HG02973 (cell line): Measurements from ENCODE around the gene CFI.
"Not testable (repeated sequence)": the region's sequence is repeated elsewhere in the genome, so short reads cannot be mapped to it uniquely, and the experiment has no call there.

ENCODE experiments used
- ATAC-seq: cut with Tn5 transposase; IDR thresholded peaks from one replicate; pipeline ENCODE4 v1.9.1; 2021; ENCODE audit warnings: moderate library complexity; ENCODE audit not compliant: unreplicated experiment

Gene CFI

GRCh38 chr4:109801099-109801789, 555 bp downstream of the CFI start:
- ATAC-seq = no peak

- ATAC-seq = no peak
Observed at GRCh38 chr4:109798866-109799265, 2.9 kb downstream of the CFI start.

GRCh38 chr4:109795059-109795458, 6.7 kb downstream of the CFI start:
- ATAC-seq = no peak

- ATAC-seq = no peak
Observed at GRCh38 chr4:109787807-109788206, 14.0 kb downstream of the CFI start.

GRCh38 chr4:109786846-109787245, 15.0 kb downstream of the CFI start:
- ATAC-seq = no peak

GRCh38 chr4:109782092-109782491, 19.7 kb downstream of the CFI start:
- not testable (repeated sequence) for ATAC-seq

- no peak for ATAC-seq
Observed at GRCh38 chr4:109764789-109765402, 36.9 kb downstream of the CFI start.

GRCh38 chr4:109764376-109764775, 37.4 kb downstream of the CFI start:
- ATAC-seq = no peak

- ATAC-seq = no peak
Observed at GRCh38 chr4:109760682-109761081, 41.1 kb downstream of the CFI start.

GRCh38 chr4:109755656-109756055, 46.1 kb downstream of the CFI start:
- no peak for ATAC-seq

GRCh38 chr4:109754093-109754857, 47.5 kb downstream of the CFI start:
- ATAC-seq = no peak

- ATAC-seq = no peak
Observed at GRCh38 chr4:109752525-109752924, 49.3 kb downstream of the CFI start.

- ATAC-seq = no peak
Observed at GRCh38 chr4:109751852-109752251, 49.9 kb downstream of the CFI start.

GRCh38 chr4:109750652-109751244, 51.1 kb downstream of the CFI start:
- ATAC-seq = no peak

GRCh38 chr4:109749388-109750082, 52.3 kb downstream of the CFI start:
- no peak for ATAC-seq

- no peak for ATAC-seq
Observed at GRCh38 chr4:109748114-109748513, 53.7 kb downstream of the CFI start.

- ATAC-seq = no peak
Observed at GRCh38 chr4:109746728-109747127, 55.1 kb downstream of the CFI start.

GRCh38 chr4:109745830-109746229, 56.0 kb downstream of the CFI start:
- no peak for ATAC-seq

GRCh38 chr4:109739547-109739946, 62.3 kb downstream of the CFI start:
- no peak for ATAC-seq

GRCh38 chr4:109738104-109738872, 63.5 kb downstream of the CFI start:
- no peak for ATAC-seq
